HG03571 (cell line): Measurements from ENCODE around the gene PLK1.
"Not testable (repeated sequence)": the region's sequence is repeated elsewhere in the genome, so short reads cannot be mapped to it uniquely, and the experiment has no call there.

Experiments used
- ATAC-seq: cut with Tn5 transposase; IDR thresholded peaks from one replicate; pipeline ENCODE4 v1.9.1; 2021; ENCODE audit not compliant: unreplicated experiment

The PLK1 gene

GRCh38 chr16:23678430-23679273, at the start of gene PLK1:
TSS of gene PLK1 (plus strand) at chr16:23678889. CDS start at chr16:23678933, 44 bp downstream.
- ATAC-seq, result peak; percentile 83

- ATAC-seq, result no peak
These were observed 49.2 kb upstream of the PLK1 start for GRCh38 chr16:23629516-23629915.

- ATAC-seq, result not testable (repeated sequence)
These were observed 46.8 kb upstream of the PLK1 start for GRCh38 chr16:23631874-23632273.

- ATAC-seq, result no peak
These were observed 44.1 kb upstream of the PLK1 start for GRCh38 chr16:23634461-23635036.

- no peak for ATAC-seq
These were observed 42.7 kb upstream of the PLK1 start for GRCh38 chr16:23635958-23636357.

GRCh38 chr16:23640615-23640930, 38.1 kb upstream of the PLK1 start:
- ATAC-seq, result no peak

GRCh38 chr16:23640931-23641765, 37.5 kb upstream of the PLK1 start, which contains the start of the genes DCTN5 and PALB2:
TSS of gene DCTN5 (plus strand) at chr16:23641466. CDS start at chr16:23641543, 77 bp downstream.
TSS of gene PALB2 (minus strand) at chr16:23641310. CDS start at chr16:23641157, 153 bp downstream.
- peak; percentile 95 for ATAC-seq

- no peak for ATAC-seq
These were observed 36.4 kb upstream of the PLK1 start for GRCh38 chr16:23642246-23642774.

GRCh38 chr16:23650674-23651416, 27.8 kb upstream of the PLK1 start:
- ATAC-seq, result no peak

- ATAC-seq, result peak; percentile 55
These were observed 26.7 kb upstream of the PLK1 start for GRCh38 chr16:23651943-23652468.

- no peak for ATAC-seq
These were observed 14.8 kb upstream of the PLK1 start for GRCh38 chr16:23663918-23664317.

- ATAC-seq, result no peak
These were observed 11.9 kb upstream of the PLK1 start for GRCh38 chr16:23666571-23667354.

GRCh38 chr16:23667355-23667659, 11.4 kb upstream of the PLK1 start:
- no peak for ATAC-seq

- ATAC-seq, result no peak
These were observed 10.5 kb upstream of the PLK1 start for GRCh38 chr16:23668225-23668624.

GRCh38 chr16:23668873-23669272, 9.8 kb upstream of the PLK1 start:
- no peak for ATAC-seq

- peak; percentile 94 for ATAC-seq
These were observed 8.4 kb upstream of the PLK1 start for GRCh38 chr16:23670137-23670776.

GRCh38 chr16:23673971-23674614, 4.6 kb upstream of the PLK1 start:
- no peak for ATAC-seq

- ATAC-seq, result no peak
These were observed 1.7 kb upstream of the PLK1 start for GRCh38 chr16:23676924-23677480.
